ENCODE data around the gene APPBP2. TPM values are rescaled to one million over a fixed set of nuclear protein-coding genes. Genes with fewer than 3 reads are reported as not detected.
A peak's percentile ranks its signal among the peaks of the same experiment; 100 is the strongest.

APPBP2 gene
- total and polyA plus RNA-seq, 8 donors = 4.0 to 29.6 (median 18.3) TPM

DNA sequence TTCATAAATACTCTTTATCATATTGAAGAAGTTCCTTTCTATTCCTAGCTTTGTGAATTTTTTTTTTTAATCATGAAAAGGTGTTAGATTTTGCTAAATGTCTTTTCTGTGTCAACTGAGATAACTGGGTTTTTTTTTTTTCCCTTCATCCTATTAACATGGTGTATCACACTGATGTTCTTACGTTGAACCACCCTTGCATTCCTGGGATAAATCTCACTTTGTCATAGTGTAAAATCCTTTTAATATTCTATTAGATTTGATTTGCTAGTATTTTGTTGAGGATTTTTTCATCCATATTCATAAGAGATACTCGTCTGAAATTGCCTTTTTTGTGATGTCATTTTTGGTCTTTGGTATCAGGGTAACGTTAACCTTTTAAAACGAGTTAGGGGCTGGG lies 54.6 kb downstream of the APPBP2 start:
- Histone ChIP-seq H3K27me3 (no peaks in the 10 kb centered on the region), H3K4me3 (no peak overlapping the region), H3K27ac (no peak overlapping the region), H3K36me3 (peaks cover 0 to 6% (median 0%) of the 10 kb centered on the region in 3 donors), H3K4me1 (peaks cover 0 to 20% (median 3%) of the 10 kb centered on the region in 3 donors), H3K9me3 (no peaks in the 10 kb centered on the region)
- TF ChIP-seq, protein P1, sequence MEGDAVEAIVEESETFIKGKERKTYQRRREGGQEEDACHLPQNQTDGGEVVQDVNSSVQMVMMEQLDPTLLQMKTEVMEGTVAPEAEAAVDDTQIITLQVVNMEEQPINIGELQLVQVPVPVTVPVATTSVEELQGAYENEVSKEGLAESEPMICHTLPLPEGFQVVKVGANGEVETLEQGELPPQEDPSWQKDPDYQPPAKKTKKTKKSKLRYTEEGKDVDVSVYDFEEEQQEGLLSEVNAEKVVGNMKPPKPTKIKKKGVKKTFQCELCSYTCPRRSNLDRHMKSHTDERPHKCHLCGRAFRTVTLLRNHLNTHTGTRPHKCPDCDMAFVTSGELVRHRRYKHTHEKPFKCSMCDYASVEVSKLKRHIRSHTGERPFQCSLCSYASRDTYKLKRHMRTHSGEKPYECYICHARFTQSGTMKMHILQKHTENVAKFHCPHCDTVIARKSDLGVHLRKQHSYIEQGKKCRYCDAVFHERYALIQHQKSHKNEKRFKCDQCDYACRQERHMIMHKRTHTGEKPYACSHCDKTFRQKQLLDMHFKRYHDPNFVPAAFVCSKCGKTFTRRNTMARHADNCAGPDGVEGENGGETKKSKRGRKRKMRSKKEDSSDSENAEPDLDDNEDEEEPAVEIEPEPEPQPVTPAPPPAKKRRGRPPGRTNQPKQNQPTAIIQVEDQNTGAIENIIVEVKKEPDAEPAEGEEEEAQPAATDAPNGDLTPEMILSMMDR (IDR thresholded peaks at IDR 0.05) = no peak
- intact Hi-C loops (cut with DNase I) = no loop called here
- WGBS, 2 donors = 99% methylated on average over 4 of the region's 4 CpGs
- FAIRE-seq = no peak
- DNase-seq = no peak
- no peak for ATAC-seq

DNA sequence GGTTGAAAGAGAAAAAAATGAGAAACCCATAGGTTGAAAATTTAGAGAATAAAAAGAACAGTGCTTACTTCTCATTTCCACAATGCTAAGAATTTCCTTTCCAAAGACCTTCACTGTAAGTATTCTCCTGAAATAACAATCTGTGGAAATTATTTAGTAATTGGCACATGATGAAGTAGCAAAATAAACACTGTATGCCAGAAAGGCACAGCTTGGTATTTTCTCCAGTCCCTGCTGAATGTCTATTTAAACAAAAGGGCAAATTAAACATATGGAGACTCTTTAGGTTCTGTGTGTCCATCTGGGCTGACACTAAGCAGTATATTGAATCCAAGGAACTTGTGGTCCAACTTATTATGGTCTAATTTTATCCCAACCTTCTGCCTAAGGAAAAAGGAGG lies 57.7 kb downstream of the APPBP2 start:
- ATAC-seq = peak in 1 of 4 donors; percentile 22
- Histone ChIP-seq H3K36me3 (peaks cover 0 to 28% (median 2%) of the 10 kb centered on the region in 3 donors), H3K9me3 (no peaks in the 10 kb centered on the region), H3K27me3 (no peaks in the 10 kb centered on the region), H3K4me3 (no peak overlapping the region), H3K27ac (no peak overlapping the region), H3K4me1 (peaks cover 0 to 20% (median 3%) of the 10 kb centered on the region in 3 donors)
- TF ChIP-seq, protein P1 (IDR thresholded peaks at IDR 0.05) = no peak
- no peak for FAIRE-seq
- no peak for DNase-seq
- intact Hi-C loops (cut with DNase I) = no loop called here

DNA sequence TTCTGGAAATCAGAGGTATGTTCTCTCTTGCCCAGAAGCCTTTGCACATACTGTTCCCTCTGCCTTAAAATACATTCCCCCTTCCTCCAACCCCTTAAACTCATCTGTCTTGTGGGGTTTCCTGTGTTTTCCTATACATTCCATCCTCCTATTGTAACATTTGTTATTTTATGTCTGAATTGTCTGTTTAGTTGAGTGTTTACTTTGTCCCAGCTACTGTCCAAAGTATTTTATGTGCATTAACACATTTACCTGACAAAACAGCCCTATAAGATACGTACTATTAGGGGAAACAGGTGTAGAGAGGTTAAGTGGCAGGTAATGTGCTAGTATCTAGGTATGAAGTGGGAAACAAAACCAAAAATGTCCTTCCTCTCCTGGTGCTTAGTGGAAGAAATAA lies 61.7 kb downstream of the APPBP2 start:
- Histone ChIP-seq H3K27ac (no peak overlapping the region), H3K9me3 (no peaks in the 10 kb centered on the region), H3K4me1 (peaks cover 0 to 9% (median 1%) of the 10 kb centered on the region in 3 donors), H3K4me3 (no peak overlapping the region), H3K27me3 (no peaks in the 10 kb centered on the region), H3K36me3 (peaks cover 0 to 47% (median 9%) of the 10 kb centered on the region in 3 donors)
- 95% methylated on average over 1 of the region's 1 CpG for WGBS, 2 donors
- TF ChIP-seq, protein P1 (IDR thresholded peaks at IDR 0.05) = no peak
- no peak for FAIRE-seq
- intact Hi-C loops (cut with DNase I) = no loop called here
- no peak for DNase-seq
- no peak for ATAC-seq

DNA sequence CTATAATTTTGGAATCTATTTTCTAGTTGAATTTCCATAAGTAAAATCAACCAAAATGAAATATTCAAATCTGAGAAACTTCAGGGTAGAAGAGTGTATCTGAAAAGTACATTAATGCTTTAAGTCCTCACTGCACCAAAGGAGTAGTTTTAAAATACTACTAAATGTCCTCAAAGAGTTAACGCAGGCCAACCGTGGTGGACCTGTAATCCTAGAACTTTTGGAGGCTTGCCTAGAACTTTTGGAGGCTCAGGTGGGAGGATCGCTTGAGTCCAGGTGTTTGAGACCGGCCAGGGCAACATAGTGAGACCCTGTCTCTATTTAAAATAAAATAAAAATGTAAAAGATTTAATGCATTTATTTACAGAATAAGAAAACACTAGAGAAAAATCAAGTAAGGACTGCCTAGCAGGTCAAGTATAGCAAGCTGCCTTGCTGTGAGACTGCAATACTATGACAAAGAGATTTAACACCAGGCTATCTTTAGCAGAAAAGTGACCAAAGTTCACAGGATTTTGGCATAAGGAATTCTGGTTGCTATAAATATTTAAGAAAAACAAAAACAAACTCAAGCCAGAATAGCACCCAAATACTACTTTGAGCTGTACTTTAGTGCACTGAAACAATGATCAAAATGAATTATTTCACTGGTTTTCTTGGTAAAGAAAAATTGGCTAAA lies 62.7 kb downstream of the APPBP2 start:
- WGBS, 2 donors = 71 to 72% methylated on average over 4 of the region's 4 CpGs
- DNase-seq (no peak), ATAC-seq (no peak), FAIRE-seq (no peak)
- peaks cover 0 to 3% (median 0%) of the 10 kb centered on the region in 3 donors for H3K4me1 ChIP-seq
- H3K36me3 ChIP-seq = peaks cover 0 to 53% (median 9%) of the 10 kb centered on the region in 3 donors
- TF ChIP-seq, protein P1 (IDR thresholded peaks at IDR 0.05) = no peak
- H3K27me3 ChIP-seq = no peaks in the 10 kb centered on the region
- no peak overlapping the region for H3K4me3 ChIP-seq
- H3K27ac ChIP-seq = no peak overlapping the region
- intact Hi-C loops (cut with DNase I) = no loop called here
- H3K9me3 ChIP-seq = no peaks in the 10 kb centered on the region

DNA sequence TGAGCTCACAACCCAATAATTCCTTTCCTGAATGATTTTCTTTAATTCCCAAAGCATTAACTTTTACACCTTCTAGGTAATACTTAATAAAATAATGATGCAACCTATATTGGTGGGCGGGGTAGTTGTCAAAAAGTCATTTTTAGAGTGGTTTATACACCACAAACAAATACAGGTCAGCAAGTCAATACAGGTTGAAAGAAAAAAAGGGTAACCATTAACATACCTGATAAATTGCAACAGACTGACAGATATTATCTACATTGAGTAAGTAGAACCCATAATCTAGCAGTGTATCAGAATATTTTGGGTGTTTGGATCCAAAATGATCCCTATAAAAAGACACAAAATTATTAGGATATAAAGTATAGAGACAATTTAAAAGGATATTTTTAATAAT lies 64.5 kb downstream of the APPBP2 start:
- WGBS, 2 donors = 88 to 94% methylated on average over 1 of the region's 1 CpG
- Histone ChIP-seq H3K27ac (no peak overlapping the region), H3K4me3 (no peak overlapping the region), H3K4me1 (no peaks in the 10 kb centered on the region), H3K9me3 (no peaks in the 10 kb centered on the region), H3K36me3 (peaks cover 0 to 59% (median 9%) of the 10 kb centered on the region in 3 donors), H3K27me3 (no peaks in the 10 kb centered on the region)
- FAIRE-seq (no peak), DNase-seq (no peak), ATAC-seq (no peak)
- TF ChIP-seq, protein P1 (IDR thresholded peaks at IDR 0.05) = no peak
- intact Hi-C loops (cut with DNase I) = no loop called here

Measured in pancreas (tissue), 10 donors.